ENCODE data around the gene PRKCE. TPM values are rescaled to one million over a fixed set of nuclear protein-coding genes. Genes with fewer than 3 reads are reported as not detected.

The PRKCE gene
- polyA plus RNA-seq, 3 donors = 8.3 to 9.1 (median 8.8) TPM

GRCh38 chr2:45836740-45837139 lies 185.3 kb downstream of the PRKCE start:
- DNase-seq (ENCODE audit: extremely low read depth in 1 of 11, low read depth in 9 of 11, low spot score in 4 of 11) = no peak

GRCh38 chr2:45837812-45838341 lies 186.4 kb downstream of the PRKCE start:
- no peak for DNase-seq (ENCODE audit: extremely low read depth in 1 of 11, low read depth in 9 of 11, low spot score in 4 of 11)

DNA sequence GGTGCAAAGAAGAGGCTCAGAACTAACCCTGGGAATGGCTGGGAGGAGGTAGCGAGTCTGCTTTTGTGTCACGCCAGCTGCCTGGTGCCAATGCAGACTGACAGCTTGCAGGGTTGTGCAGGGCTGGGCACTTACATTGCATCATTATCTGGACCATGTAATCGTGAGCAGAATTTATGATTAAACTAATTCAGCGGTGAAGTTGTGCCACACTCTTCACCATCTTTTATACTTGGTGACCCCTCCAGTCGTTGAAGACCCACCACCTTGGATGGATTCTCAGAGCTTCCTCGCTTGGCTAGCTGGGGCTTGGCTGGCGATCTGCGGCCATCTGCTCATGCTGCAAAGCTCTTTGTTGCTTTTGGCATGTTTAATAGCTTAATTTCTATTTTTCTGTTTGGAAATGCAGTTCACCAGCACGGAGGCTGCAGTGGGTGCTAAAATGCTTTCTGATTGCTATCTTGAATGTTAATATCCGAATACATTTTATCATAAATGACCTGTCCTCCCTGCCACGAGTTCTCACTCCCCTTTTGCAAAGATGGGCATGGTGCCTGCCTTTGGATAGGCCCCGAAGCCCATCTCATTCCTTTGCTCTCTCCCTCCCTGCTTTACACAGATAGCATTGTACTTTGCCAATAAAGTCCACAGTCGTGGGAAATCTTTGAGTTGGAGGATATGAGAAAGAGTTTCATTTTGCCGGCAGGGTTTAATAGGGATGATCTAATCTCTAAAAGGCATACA lies 188.2 kb downstream of the PRKCE start:
- DNase-seq (ENCODE audit: extremely low read depth in 1 of 11, low read depth in 9 of 11, low spot score in 4 of 11) = no peak

GRCh38 chr2:45840481-45840880 lies 189.0 kb downstream of the PRKCE start:
- no peak for DNase-seq (ENCODE audit: extremely low read depth in 1 of 11, low read depth in 9 of 11, low spot score in 4 of 11)

GRCh38 chr2:45841752-45842407 lies 190.4 kb downstream of the PRKCE start:
- no peak for DNase-seq (ENCODE audit: extremely low read depth in 1 of 11, low read depth in 9 of 11, low spot score in 4 of 11)

DNA sequence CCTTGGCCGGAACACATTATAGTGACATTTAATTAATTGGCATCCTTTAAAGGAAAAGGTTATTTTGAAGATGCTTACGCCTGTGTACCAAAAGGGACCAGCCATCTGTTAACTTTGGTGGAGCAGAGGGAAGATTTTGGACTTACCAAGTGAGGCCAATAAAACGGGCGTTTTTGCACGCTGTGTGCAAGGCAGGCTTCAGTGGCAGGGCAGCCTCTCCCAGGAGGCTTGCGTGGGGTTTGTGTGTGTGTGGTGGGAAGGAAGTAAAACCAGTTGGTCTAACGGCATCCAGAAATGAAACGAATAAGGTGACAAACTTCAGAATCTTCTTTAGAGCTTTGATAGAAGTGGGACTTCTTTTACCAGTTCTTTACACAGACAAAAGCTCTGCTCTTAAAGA lies 191.7 kb downstream of the PRKCE start:
- no peak for DNase-seq (ENCODE audit: extremely low read depth in 1 of 11, low read depth in 9 of 11, low spot score in 4 of 11)

- DNase-seq (ENCODE audit: extremely low read depth in 1 of 11, low read depth in 9 of 11, low spot score in 4 of 11) = no peak
Observed at GRCh38 chr2:45844796-45845457, 193.5 kb downstream of the PRKCE start.

DNA sequence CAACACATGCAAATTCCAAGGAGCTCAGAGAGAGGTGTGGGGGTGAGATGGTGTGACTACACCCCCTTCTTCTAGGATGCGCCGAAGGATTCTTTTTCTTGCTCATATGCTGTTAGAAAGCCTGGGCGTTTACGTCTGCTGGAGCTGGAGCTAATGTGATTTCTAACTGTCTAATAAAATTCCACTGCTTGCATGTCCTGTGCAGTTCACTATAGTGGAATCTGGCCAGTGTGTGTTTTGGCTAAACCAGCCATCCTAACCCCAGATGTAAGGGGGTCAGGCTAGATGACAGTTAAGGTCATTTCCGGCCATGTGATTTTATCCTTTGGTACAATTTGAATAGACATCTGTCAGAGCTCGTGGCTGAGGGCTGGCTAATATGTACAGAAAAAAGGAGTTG lies 194.1 kb downstream of the PRKCE start:
- DNase-seq (ENCODE audit: extremely low read depth in 1 of 11, low read depth in 9 of 11, low spot score in 4 of 11) = no peak

- no peak for DNase-seq (ENCODE audit: extremely low read depth in 1 of 11, low read depth in 9 of 11, low spot score in 4 of 11)
Observed at GRCh38 chr2:45849491-45850283, 198.2 kb downstream of the PRKCE start.

- no peak for DNase-seq (ENCODE audit: extremely low read depth in 1 of 11, low read depth in 9 of 11, low spot score in 4 of 11)
Observed at GRCh38 chr2:45850558-45850957, 199.1 kb downstream of the PRKCE start.

GRCh38 chr2:45851111-45851510 lies 199.6 kb downstream of the PRKCE start:
- DNase-seq (ENCODE audit: extremely low read depth in 1 of 11, low read depth in 9 of 11, low spot score in 4 of 11) = no peak

GRCh38 chr2:45851576-45852304 lies 200.3 kb downstream of the PRKCE start:
- DNase-seq (ENCODE audit: extremely low read depth in 1 of 11, low read depth in 9 of 11, low spot score in 4 of 11) = no peak

- no peak for DNase-seq (ENCODE audit: extremely low read depth in 1 of 11, low read depth in 9 of 11, low spot score in 4 of 11)
Observed at GRCh38 chr2:45852450-45853150, 201.1 kb downstream of the PRKCE start.

- no peak for DNase-seq (ENCODE audit: extremely low read depth in 1 of 11, low read depth in 9 of 11, low spot score in 4 of 11)
Observed at GRCh38 chr2:45855374-45855773, 203.9 kb downstream of the PRKCE start.

GRCh38 chr2:45856391-45857274 lies 205.2 kb downstream of the PRKCE start:
- no peak for DNase-seq (ENCODE audit: extremely low read depth in 1 of 11, low read depth in 9 of 11, low spot score in 4 of 11)

DNA sequence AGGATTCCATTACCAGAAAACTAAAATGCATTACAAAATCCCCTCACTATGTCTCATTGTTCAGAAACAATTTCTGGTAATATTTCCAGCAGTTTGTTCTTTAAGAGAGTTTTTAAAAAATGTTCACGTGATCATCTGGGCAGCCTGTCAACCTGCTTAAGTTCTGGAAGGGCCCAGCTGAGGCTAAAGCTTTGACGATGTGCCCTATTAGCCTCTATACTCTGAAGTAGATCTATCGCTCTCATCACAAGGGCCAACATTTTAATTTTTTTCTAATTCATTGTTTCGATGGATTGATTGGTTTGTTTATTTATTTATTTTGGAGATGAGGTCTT lies 205.8 kb downstream of the PRKCE start:
- DNase-seq (ENCODE audit: extremely low read depth in 1 of 11, low read depth in 9 of 11, low spot score in 4 of 11) = no peak

- no peak for DNase-seq (ENCODE audit: extremely low read depth in 1 of 11, low read depth in 9 of 11, low spot score in 4 of 11)
Observed at GRCh38 chr2:45857867-45858520, 206.5 kb downstream of the PRKCE start.

Measured in renal cortex interstitium (tissue), 11 donors.